GM12874 (cell line): ENCODE results near the gene ATP8B3.

Experiments used
- TF ChIP-seq, protein P1 (sequence below): IDR thresholded peaks from 2 replicates; pipeline ENCODE4 v1.5.1; 2011; ENCODE audit warnings: low read depth, mild to moderate bottlenecking, control low read depth, low read length, moderate library complexity; ENCODE audit not compliant: insufficient read depth

ATP8B3 gene

DNA sequence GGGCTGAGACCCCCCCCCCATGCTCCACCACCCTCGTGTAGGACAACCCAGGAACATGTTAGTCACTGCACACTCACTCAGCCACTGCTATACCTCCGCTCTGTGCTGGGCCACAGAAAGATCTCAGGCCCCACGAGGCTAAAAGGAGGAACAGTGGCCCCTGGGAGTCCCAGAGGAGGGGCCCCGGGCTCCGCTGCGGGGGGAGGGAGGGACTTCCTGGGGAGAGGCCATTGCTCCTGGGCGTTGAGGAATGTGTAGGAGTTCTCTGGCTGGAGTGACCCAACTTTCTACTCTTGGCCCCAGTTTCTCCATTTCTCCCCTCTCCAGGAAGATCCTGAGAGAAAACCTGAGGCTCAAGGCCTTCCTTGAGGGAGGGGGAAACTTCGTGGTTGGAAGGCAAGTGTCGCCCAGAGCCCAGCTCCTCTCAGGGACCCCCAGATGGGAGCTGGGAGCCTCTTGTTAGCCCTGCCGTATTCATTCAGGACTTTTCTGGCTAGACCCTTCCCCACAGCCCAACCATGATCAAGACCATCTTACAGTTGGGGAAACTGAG is 45.2 kb downstream of the ATP8B3 start:
- TF ChIP-seq, protein P1, sequence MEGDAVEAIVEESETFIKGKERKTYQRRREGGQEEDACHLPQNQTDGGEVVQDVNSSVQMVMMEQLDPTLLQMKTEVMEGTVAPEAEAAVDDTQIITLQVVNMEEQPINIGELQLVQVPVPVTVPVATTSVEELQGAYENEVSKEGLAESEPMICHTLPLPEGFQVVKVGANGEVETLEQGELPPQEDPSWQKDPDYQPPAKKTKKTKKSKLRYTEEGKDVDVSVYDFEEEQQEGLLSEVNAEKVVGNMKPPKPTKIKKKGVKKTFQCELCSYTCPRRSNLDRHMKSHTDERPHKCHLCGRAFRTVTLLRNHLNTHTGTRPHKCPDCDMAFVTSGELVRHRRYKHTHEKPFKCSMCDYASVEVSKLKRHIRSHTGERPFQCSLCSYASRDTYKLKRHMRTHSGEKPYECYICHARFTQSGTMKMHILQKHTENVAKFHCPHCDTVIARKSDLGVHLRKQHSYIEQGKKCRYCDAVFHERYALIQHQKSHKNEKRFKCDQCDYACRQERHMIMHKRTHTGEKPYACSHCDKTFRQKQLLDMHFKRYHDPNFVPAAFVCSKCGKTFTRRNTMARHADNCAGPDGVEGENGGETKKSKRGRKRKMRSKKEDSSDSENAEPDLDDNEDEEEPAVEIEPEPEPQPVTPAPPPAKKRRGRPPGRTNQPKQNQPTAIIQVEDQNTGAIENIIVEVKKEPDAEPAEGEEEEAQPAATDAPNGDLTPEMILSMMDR, result no peak

DNA sequence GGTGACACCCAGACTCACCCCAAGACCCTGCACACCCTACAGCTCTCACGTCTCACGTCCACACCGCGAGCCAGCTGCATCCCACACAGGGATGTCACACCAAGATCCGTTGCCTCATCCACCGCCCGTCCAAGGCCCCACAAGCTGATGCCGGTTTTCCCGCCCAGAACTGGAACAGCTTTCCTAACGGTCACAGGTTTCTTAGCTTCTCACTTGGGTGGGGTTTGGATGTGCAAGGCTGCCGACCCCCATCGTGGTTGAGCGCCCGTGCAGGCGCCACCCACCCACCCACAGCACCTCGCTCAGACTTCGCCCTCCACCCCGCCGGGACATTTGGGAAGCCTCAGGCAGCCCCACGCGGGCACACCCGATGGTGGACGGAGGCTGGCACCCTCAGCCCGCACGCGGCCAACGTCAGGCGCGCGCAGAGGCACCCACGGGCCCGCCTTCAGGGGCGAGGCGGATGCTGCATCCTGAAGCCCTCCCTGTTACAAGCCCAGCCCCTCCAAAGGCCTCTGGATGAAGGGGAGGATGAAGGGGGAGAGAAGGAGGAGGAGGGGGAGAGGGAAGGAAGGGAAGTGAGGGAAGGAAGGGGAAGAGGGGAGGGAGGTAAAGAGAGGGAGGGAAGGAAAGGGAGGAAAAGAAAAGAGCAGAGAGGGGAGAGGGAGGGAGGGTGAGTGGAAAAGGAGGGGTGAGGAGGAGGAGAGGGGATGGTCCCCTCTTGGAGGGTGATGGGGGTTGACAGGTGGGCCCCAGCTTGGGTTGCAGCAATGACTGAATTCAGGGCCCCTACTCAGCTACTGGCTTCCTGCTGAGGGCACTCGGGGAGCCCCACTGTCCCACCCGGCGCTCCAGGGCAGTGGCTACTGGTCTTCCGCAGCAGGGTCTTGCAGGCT is 45.9 kb downstream of the ATP8B3 start:
- TF ChIP-seq, protein P1, result no peak

DNA sequence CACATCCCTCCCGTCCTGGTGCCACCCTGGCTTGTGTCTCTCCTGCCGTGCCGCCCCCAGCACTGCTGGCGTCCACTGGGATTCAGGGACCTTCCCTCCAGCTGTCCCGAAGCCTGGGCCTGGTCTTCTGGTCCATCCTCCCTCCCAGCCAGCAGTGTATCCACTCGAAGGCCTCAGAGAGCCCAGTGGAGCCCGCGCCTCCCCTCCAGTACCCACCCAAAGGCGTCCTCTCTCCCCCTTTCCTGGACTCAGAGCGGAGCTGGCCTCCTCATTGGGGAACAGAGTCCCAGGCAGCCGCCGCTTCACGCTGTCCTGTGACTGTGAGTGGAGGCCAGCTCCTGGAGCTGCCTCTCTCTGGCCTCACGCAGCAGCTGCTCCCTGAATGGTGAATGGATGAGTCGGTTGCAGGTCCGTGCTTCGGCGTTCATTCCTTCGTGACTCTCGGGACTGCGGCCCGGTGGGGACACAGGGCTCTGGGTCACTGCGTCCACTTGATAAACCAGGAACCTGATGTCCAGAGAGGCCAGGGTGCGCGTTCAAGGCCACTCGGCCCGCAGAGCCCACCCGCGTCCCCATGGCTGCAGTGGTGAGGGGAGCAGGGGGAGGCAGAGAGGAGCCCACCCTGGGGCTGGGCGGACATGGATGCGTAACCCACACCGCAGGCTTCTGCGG is 46.7 kb downstream of the ATP8B3 start:
- TF ChIP-seq, protein P1, result no peak

DNA sequence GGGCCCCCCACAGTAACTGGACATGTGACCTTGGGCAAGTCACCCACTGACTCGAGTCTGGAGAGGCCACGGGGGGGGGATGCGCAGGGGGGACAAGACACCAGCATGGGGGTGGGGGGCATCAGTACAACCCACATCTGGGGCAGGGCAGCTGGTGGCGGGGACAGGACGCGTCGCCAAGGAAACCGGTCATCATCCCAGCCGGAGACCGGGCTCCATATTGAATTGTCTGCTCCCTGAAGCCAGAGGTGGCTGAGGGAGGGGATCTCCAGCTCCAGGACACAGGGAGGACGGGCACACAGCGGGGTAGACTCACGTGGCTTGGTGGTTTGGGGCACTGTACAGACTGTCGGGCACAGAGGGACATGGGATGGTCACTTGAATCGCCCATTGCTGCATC is 47.3 kb downstream of the ATP8B3 start:
- TF ChIP-seq, protein P1, result no peak

GRCh38 chr19:1763648-1764639 is 48.1 kb downstream of the ATP8B3 start:
- TF ChIP-seq, protein P1, result no peak

DNA sequence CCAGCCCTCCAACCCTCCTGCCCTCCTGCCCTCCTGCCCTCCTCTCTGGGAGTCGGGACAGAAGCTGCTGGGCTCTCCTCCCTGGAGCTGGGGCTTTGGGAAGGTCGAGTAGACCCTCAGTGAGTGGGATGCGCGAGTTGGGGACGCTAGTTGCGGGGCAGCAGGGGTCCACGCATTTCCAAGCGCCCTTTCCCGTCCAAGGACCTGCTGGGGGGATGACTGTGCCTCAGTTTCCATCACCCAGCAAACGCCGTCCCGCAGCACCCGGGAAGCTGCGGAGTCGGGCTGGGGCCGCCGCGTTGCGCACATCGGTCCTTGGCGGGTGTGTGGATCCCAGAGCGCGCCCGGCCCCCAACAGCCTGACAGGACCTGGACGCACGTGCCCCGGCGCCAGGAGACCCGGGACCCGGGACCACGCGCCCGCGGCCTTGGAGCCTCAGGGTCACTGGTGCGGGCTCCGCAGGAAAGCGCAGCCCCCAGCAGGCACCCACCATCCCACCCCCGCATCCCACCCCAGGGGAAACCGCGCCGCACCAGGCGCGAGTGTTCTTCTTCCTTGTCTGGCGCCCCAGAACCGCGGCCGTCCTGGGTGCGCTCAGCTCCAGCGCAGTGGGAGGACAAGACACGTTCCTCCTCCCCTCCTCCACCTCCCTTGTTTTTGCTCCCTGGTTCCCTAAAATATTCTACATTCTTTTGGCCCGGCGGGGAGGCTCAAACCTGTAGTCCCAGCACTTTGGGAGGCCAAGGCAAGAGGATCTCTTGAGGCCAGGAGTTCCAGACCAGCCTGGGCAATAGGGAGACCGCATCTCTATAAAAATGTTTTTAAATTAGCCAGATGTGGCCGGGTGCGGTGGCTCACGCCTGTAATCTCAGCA is 49.6 kb downstream of the ATP8B3 start:
- TF ChIP-seq, protein P1, result no peak
